Body of pancreas (tissue), 4 donors: ENCODE measurements around the gene BIK.

ENCODE experiments used
- CTCF ChIP-seq, 7 experiments: fragments of 450-650 bp in 4 of 7; fragments of 200-600 bp in 3 of 7; sonication (generic) in 3 of 7; IDR thresholded peaks; one replicate each; pipeline ENCODE4 v1.5.1; 2016 to 2019; ENCODE audit warnings: antibody characterized with exemption in 7 of 7
- POLR2A ChIP-seq, 3 donors: fragments of 450-650 bp; IDR thresholded peaks; one replicate each; pipeline ENCODE4 v1.6.1; 2016; ENCODE audit warnings: antibody characterized with exemption in 3 of 3, mild to moderate bottlenecking in 2 of 3

GRCh38 chr22:43173566-43173965, 63.0 kb downstream of the BIK start:
- no peak for TF ChIP-seq CTCF (IDR thresholded peaks at IDR 0.05)
- no peak for TF ChIP-seq POLR2A (IDR thresholded peaks at IDR 0.05)
